Frontal cortex (tissue), 4 donors: ENCODE measurements around the gene EFNB2. TPM values are rescaled to one million over a fixed set of nuclear protein-coding genes. Genes with fewer than 3 reads are reported as not detected.

Source experiments
- DNase-seq, 2 donors: peaks; one replicate each; pipeline ENCODE4 v3.0.0; 2012; ENCODE audit warnings: low spot score in 2 of 2
- FAIRE-seq: peaks from 2 replicates; lab custom pipeline; 2012; peaks lifted over from hg19 to GRCh38; lab: Jason Lieb, UNC
- total RNA-seq: library from RNA; depleted of rRNA; stranded (reverse); fragments of >200 nt; gene quantifications from one replicate; pipeline ENCODE4 v1.2.3, GENCODE V29; 2014
- donor health status: control.
- donor health status: control.
- donor health status: control.

The EFNB2 gene
- total RNA-seq, result 73.4 TPM

GRCh38 chr13:106535552-106536243 is at the start of gene EFNB2:
Gene EFNB2 (minus strand): TSS chr13:106535662. CDS start chr13:106534964, 698 bp downstream.
- FAIRE-seq, result no peak
- peak; percentile 96 to 98 for DNase-seq

GRCh38 chr13:106581225-106581624 is 45.8 kb upstream of the EFNB2 start:
- FAIRE-seq (no peak), DNase-seq (no peak)

- FAIRE-seq, result no peak
Measured at GRCh38 chr13:106575896-106576295, 40.4 kb upstream of the EFNB2 start.

GRCh38 chr13:106573868-106574267 is 38.4 kb upstream of the EFNB2 start:
- FAIRE-seq (no peak), DNase-seq (no peak)

More at GRCh38 chr13:106575896-106576295, 40.4 kb upstream of the EFNB2 start:
- no peak for DNase-seq

GRCh38 chr13:106573284-106573846 is 37.9 kb upstream of the EFNB2 start:
- no peak for DNase-seq
- no peak for FAIRE-seq

- FAIRE-seq (no peak), DNase-seq (no peak)
Measured at GRCh38 chr13:106570299-106570852, 34.9 kb upstream of the EFNB2 start.

GRCh38 chr13:106569233-106570095 is 34.0 kb upstream of the EFNB2 start:
- no peak for FAIRE-seq
- no peak for DNase-seq

- no peak for FAIRE-seq
- DNase-seq, result no peak
Measured at GRCh38 chr13:106568299-106569003, 33.0 kb upstream of the EFNB2 start.

- DNase-seq, result peak; percentile 88 to 91
- FAIRE-seq, result no peak
Measured at GRCh38 chr13:106567474-106568298, 32.2 kb upstream of the EFNB2 start, which contains the start of gene ARGLU1. Gene ARGLU1 (minus strand): TSS chr13:106568137. CDS start chr13:106567919, 218 bp downstream.

- FAIRE-seq (no peak), DNase-seq (peak; percentile 38 to 52)
Measured at GRCh38 chr13:106566641-106567473, 31.4 kb upstream of the EFNB2 start.

- FAIRE-seq (no peak), DNase-seq (no peak)
Measured at GRCh38 chr13:106565127-106565775, 29.8 kb upstream of the EFNB2 start.

- no peak for DNase-seq
- FAIRE-seq, result no peak
Measured at GRCh38 chr13:106562301-106562700, 26.8 kb upstream of the EFNB2 start.

- FAIRE-seq (no peak), DNase-seq (no peak)
Measured at GRCh38 chr13:106561551-106562170, 26.2 kb upstream of the EFNB2 start.

GRCh38 chr13:106560821-106561220 is 25.4 kb upstream of the EFNB2 start:
- FAIRE-seq (no peak), DNase-seq (no peak)

- no peak for DNase-seq
- no peak for FAIRE-seq
Measured at GRCh38 chr13:106558527-106558926, 23.1 kb upstream of the EFNB2 start.

- no peak for DNase-seq
- FAIRE-seq, result no peak
Measured at GRCh38 chr13:106555631-106556328, 20.3 kb upstream of the EFNB2 start.
